Caco-2 (cell line): ENCODE data around the gene PHKB. TPM values are rescaled to one million over a fixed set of nuclear protein-coding genes. Genes with fewer than 3 reads are reported as not detected.

Experiments
- BruUV-seq: library from RNA; stranded (reverse); fragments of 400-500 nt; replicated peaks from 2 replicates; lab custom pipeline; 2021; lab: Mats Ljungman, UMichigan
- CTCF ChIA-PET: fragments of 300-600 bp; sonication (Branson Sonifier 250); formaldehyde crosslinking; loops from one replicate; lab custom pipeline; 2022; ENCODE audit warnings: antibody characterized with exemption; lab: Charles Lee
- POLR2A ChIA-PET: fragments of 300-600 bp; sonication (Branson Sonifier 250); formaldehyde crosslinking; loops from one replicate; lab custom pipeline; 2022; ENCODE audit warnings: antibody characterized with exemption; lab: Charles Lee
- DNase-seq, 2 experiments: peaks; one replicate each; pipeline versions ENCODE4 v3.0.0 to v3.0.0-alpha.2; 2020 to 2022
- H3K27me3 ChIP-seq: replicated peaks from 2 replicates; pipeline ENCODE4 v1.6.0; 2011; ENCODE audit warnings: low read length; ENCODE audit not compliant: control insufficient read depth, insufficient read depth
- H3K36me3 ChIP-seq: 2 replicates; pipeline ENCODE4 v1.5.1; 2011; ENCODE audit warnings: low read length; ENCODE audit not compliant: control insufficient read depth, insufficient read depth
- H3K4me1 ChIP-seq: fragments of 250-450 bp; sonication (Bioruptor Pico); 2 replicates; pipeline ENCODE4 v1.5.1; 2020; ENCODE audit warnings: mild to moderate bottlenecking
- H3K4me3 ChIP-seq: 2 replicates; pipeline ENCODE4 v1.5.1; 2011; ENCODE audit warnings: low read depth, mild to moderate bottlenecking, control low read depth, low read length
- H3K9me3 ChIP-seq: fragments of 250-450 bp; sonication (Bioruptor Pico); 2 replicates; pipeline ENCODE4 v1.5.1; 2020; ENCODE audit warnings: mild to moderate bottlenecking, moderate library complexity
- H3K27ac Mint-ChIP-seq: one replicate; pipeline ENCODE4 v1.8.0; 2022; ENCODE audit warnings: mixed read lengths; ENCODE audit not compliant: unreplicated experiment
- H3K27me3 Mint-ChIP-seq: one replicate; pipeline ENCODE4 v1.8.0; 2022; ENCODE audit warnings: mixed read lengths; ENCODE audit not compliant: insufficient read depth, unreplicated experiment
- H3K36me3 Mint-ChIP-seq: one replicate; pipeline ENCODE4 v1.8.0; 2022; ENCODE audit warnings: mild to moderate bottlenecking, mixed read lengths; ENCODE audit not compliant: insufficient read depth, unreplicated experiment
- H3K4me1 Mint-ChIP-seq: one replicate; pipeline ENCODE4 v1.8.0; 2022; ENCODE audit warnings: low read depth, mixed read lengths; ENCODE audit not compliant: unreplicated experiment
- H3K4me3 Mint-ChIP-seq: one replicate; pipeline ENCODE4 v1.8.0; 2022; ENCODE audit warnings: mild to moderate bottlenecking, moderate library complexity, mixed read lengths; ENCODE audit not compliant: unreplicated experiment
- H3K9me3 Mint-ChIP-seq: one replicate; pipeline ENCODE4 v1.8.0; 2022; ENCODE audit warnings: mixed read lengths; ENCODE audit not compliant: unreplicated experiment
- intact Hi-C: fragments of 100-400 bp; cut with micrococcal nuclease; formaldehyde crosslinking; loops from one replicate; pipeline ENCODE4 v1.10.0; 2022; ENCODE audit not compliant: unreplicated experiment
- total RNA-seq: library from RNA; stranded (reverse); gene quantifications from 2 replicates; pipeline ENCODE4 v1.2.3, GENCODE V29; 2022
- TF ChIP-seq, protein P1 (sequence below), 2 experiments: fragments of 200-600 bp in 1 of 2; IDR thresholded peaks; 1 replicate in 1 of 2; 2 replicates in 1 of 2; pipeline versions ENCODE4 v1.5.1 to v1.8.0; 2011 to 2022; ENCODE audit warnings: antibody characterized with exemption in 1 of 2, control low read depth in 1 of 2, inconsistent platforms in 1 of 2, low read depth in 1 of 2, low read length in 1 of 2, mild to moderate bottlenecking in 1 of 2, moderate library complexity in 1 of 2; ENCODE audit not compliant: insufficient read depth in 1 of 2, severe bottlenecking in 1 of 2, unreplicated experiment in 1 of 2

The PHKB gene
- total RNA-seq, 1 experiment from 2014 or later, result 74.2 TPM

- H3K27ac Mint-ChIP-seq, result no peak overlapping the region
- H3K36me3 Mint-ChIP-seq, result no peaks in the 10 kb centered on the region
- BruUV-seq, result no TSS peak
- no peaks in the 10 kb centered on the region for H3K9me3 Mint-ChIP-seq
- H3K4me1 ChIP-seq, result no peaks in the 10 kb centered on the region
- no peaks in the 10 kb centered on the region for H3K36me3 ChIP-seq
- H3K27me3 ChIP-seq, result no peaks in the 10 kb centered on the region
- ChIA-PET CTCF (no interaction called here), POLR2A (no interaction called here)
- H3K27me3 Mint-ChIP-seq, result no peaks in the 10 kb centered on the region
- 0 out of 2 replicates have a peak, but pooled peaks cover 13% of the 10 kb centered on the region for H3K9me3 ChIP-seq
- no peak overlapping the region for H3K4me3 ChIP-seq
- intact Hi-C loops, result no loop called here
- H3K4me3 Mint-ChIP-seq, result no peak overlapping the region
- TF ChIP-seq, protein P1, sequence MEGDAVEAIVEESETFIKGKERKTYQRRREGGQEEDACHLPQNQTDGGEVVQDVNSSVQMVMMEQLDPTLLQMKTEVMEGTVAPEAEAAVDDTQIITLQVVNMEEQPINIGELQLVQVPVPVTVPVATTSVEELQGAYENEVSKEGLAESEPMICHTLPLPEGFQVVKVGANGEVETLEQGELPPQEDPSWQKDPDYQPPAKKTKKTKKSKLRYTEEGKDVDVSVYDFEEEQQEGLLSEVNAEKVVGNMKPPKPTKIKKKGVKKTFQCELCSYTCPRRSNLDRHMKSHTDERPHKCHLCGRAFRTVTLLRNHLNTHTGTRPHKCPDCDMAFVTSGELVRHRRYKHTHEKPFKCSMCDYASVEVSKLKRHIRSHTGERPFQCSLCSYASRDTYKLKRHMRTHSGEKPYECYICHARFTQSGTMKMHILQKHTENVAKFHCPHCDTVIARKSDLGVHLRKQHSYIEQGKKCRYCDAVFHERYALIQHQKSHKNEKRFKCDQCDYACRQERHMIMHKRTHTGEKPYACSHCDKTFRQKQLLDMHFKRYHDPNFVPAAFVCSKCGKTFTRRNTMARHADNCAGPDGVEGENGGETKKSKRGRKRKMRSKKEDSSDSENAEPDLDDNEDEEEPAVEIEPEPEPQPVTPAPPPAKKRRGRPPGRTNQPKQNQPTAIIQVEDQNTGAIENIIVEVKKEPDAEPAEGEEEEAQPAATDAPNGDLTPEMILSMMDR (IDR thresholded peaks at IDR 0.05; ENCODE audit: insufficient read depth in 1 of 2, low read depth in 1 of 2, low read length in 1 of 2, severe bottlenecking in 1 of 2, unreplicated experiment in 1 of 2), result no peak
- no peaks in the 10 kb centered on the region for H3K4me1 Mint-ChIP-seq
- DNase-seq, result no peak
Observed at GRCh38 chr16:47490471-47490870, 29.3 kb downstream of the PHKB start.

- Histone ChIP-seq H3K27me3 (no peaks in the 10 kb centered on the region), H3K36me3 (no peaks in the 10 kb centered on the region), H3K4me3 (no peak overlapping the region), H3K4me1 (no peaks in the 10 kb centered on the region), H3K9me3 (0 out of 2 replicates have a peak, but pooled peaks cover 13% of the 10 kb centered on the region)
- Mint-ChIP-seq H3K36me3 (no peaks in the 10 kb centered on the region), H3K4me1 (no peaks in the 10 kb centered on the region), H3K4me3 (no peak overlapping the region), H3K27me3 (no peaks in the 10 kb centered on the region), H3K27ac (no peak overlapping the region), H3K9me3 (no peaks in the 10 kb centered on the region)
- ChIA-PET POLR2A (no interaction called here), CTCF (no interaction called here)
- TF ChIP-seq, protein P1 (IDR thresholded peaks at IDR 0.05; ENCODE audit: insufficient read depth in 1 of 2, low read depth in 1 of 2, low read length in 1 of 2, severe bottlenecking in 1 of 2, unreplicated experiment in 1 of 2), result no peak
- BruUV-seq, result no TSS peak
- intact Hi-C loops, result no loop called here
- no peak for DNase-seq
Observed at GRCh38 chr16:47492036-47492427, 30.9 kb downstream of the PHKB start.

GRCh38 chr16:47492428-47493377, 31.6 kb downstream of the PHKB start:
- Mint-ChIP-seq H3K27ac (no peak overlapping the region), H3K36me3 (no peaks in the 10 kb centered on the region), H3K9me3 (no peaks in the 10 kb centered on the region), H3K27me3 (no peaks in the 10 kb centered on the region), H3K4me1 (no peaks in the 10 kb centered on the region), H3K4me3 (no peak overlapping the region)
- TF ChIP-seq, protein P1 (IDR thresholded peaks at IDR 0.05; ENCODE audit: insufficient read depth in 1 of 2, low read depth in 1 of 2, low read length in 1 of 2, severe bottlenecking in 1 of 2, unreplicated experiment in 1 of 2), result no peak
- intact Hi-C loops, result no loop called here
- ChIA-PET POLR2A (no interaction called here), CTCF (no interaction called here)
- DNase-seq, result no peak
- Histone ChIP-seq H3K4me1 (no peaks in the 10 kb centered on the region), H3K4me3 (no peak overlapping the region), H3K27me3 (no peaks in the 10 kb centered on the region), H3K9me3 (0 out of 2 replicates have a peak, but pooled peaks cover 13% of the 10 kb centered on the region), H3K36me3 (no peaks in the 10 kb centered on the region)
- BruUV-seq, result no TSS peak
